ENCODE results near the gene TMEM101. TPM values are rescaled to one million over a fixed set of nuclear protein-coding genes. Genes with fewer than 3 reads are reported as not detected.

TMEM101 gene
- polyA plus RNA-seq, 1 donor (not counting 4 experiments of a cell fraction or from before 2014, with no cell fraction given), result 20.1 TPM

GRCh38 chr17:44029736-44030135 lies 15.0 kb upstream of the TMEM101 start:
- H3K4me2 ChIP-seq (ENCODE audit: control insufficient read depth, extremely low read depth, insufficient read depth, low read depth, low read length), result no peak overlapping the region
- TF ChIP-seq, protein P1, sequence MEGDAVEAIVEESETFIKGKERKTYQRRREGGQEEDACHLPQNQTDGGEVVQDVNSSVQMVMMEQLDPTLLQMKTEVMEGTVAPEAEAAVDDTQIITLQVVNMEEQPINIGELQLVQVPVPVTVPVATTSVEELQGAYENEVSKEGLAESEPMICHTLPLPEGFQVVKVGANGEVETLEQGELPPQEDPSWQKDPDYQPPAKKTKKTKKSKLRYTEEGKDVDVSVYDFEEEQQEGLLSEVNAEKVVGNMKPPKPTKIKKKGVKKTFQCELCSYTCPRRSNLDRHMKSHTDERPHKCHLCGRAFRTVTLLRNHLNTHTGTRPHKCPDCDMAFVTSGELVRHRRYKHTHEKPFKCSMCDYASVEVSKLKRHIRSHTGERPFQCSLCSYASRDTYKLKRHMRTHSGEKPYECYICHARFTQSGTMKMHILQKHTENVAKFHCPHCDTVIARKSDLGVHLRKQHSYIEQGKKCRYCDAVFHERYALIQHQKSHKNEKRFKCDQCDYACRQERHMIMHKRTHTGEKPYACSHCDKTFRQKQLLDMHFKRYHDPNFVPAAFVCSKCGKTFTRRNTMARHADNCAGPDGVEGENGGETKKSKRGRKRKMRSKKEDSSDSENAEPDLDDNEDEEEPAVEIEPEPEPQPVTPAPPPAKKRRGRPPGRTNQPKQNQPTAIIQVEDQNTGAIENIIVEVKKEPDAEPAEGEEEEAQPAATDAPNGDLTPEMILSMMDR (optimal IDR thresholded peaks at IDR 0.05 in 1 of 3, IDR thresholded peaks at IDR 0.05 in 1 of 3, conservative IDR thresholded peaks at IDR 0.05 in 1 of 3; ENCODE audit: extremely low read depth in 1 of 3, insufficient read depth in 2 of 3, low read length in 3 of 3), result no peak
- TF ChIP-seq EZH2 (IDR thresholded peaks at IDR 0.05; ENCODE audit: low read length), result no peak
- no peaks in the 10 kb centered on the region for H3K27me3 ChIP-seq (ENCODE audit: control insufficient read depth, extremely low read depth, insufficient read depth, low read length)
- H3K9ac ChIP-seq (ENCODE audit: control insufficient read depth, extremely low read depth, insufficient read depth, low read length), result no peak overlapping the region
- no peaks in the 10 kb centered on the region for H3K9me3 ChIP-seq (ENCODE audit: control insufficient read depth, low read depth, low read length)
- H2AFZ ChIP-seq (ENCODE audit: control insufficient read depth, low read length), result no peak overlapping the region
- H3K4me3 ChIP-seq (ENCODE audit: control insufficient read depth in 2 of 3, extremely low read depth in 1 of 3, insufficient read depth in 2 of 3, low read depth in 1 of 3, low read length in 3 of 3), result no peak overlapping the region
- H3K36me3 ChIP-seq (ENCODE audit: control insufficient read depth in 2 of 2, extremely low read depth in 1 of 2, insufficient read depth in 2 of 2, low read length in 2 of 2), result peaks cover 18 to 22% of the 10 kb centered on the region in 2 experiments
- no peaks in the 10 kb centered on the region for H4K20me1 ChIP-seq (ENCODE audit: control insufficient read depth, extremely low read depth, insufficient read depth, low read length)
- dilution Hi-C loops (cut with MboI; ENCODE audit: extremely low pct_ligation_motif_present, low sequenced_read_pairs), result no loop called here
- no peaks in the 10 kb centered on the region for H3K9me1 ChIP-seq (ENCODE audit: control insufficient read depth, extremely low read depth, insufficient read depth, low read length)
- DNase-seq (ENCODE audit: low read depth, low spot score), result no peak
- no peaks in the 10 kb centered on the region for H3K4me1 ChIP-seq (ENCODE audit: control insufficient read depth, extremely low read depth, insufficient read depth, low read length)
- no peak for FAIRE-seq
- H3K79me2 ChIP-seq (ENCODE audit: control insufficient read depth, insufficient read depth, low read length), result no peaks in the 10 kb centered on the region
- H3K27ac ChIP-seq (ENCODE audit: control insufficient read depth, insufficient read depth, low read length), result no peak overlapping the region

GRCh38 chr17:44024853-44025252 lies 10.1 kb upstream of the TMEM101 start:
- H3K9me1 ChIP-seq (ENCODE audit: control insufficient read depth, extremely low read depth, insufficient read depth, low read length), result no peaks in the 10 kb centered on the region
- H4K20me1 ChIP-seq (ENCODE audit: control insufficient read depth, extremely low read depth, insufficient read depth, low read length), result no peaks in the 10 kb centered on the region
- no peak overlapping the region for H3K4me3 ChIP-seq (ENCODE audit: control insufficient read depth in 2 of 3, extremely low read depth in 1 of 3, insufficient read depth in 2 of 3, low read depth in 1 of 3, low read length in 3 of 3)
- no peak overlapping the region for H2AFZ ChIP-seq (ENCODE audit: control insufficient read depth, low read length)
- H3K79me2 ChIP-seq (ENCODE audit: control insufficient read depth, insufficient read depth, low read length), result no peaks in the 10 kb centered on the region
- FAIRE-seq (no peak), DNase-seq (ENCODE audit: low read depth, low spot score) (no peak)
- no peak overlapping the region for H3K27ac ChIP-seq (ENCODE audit: control insufficient read depth, insufficient read depth, low read length)
- H3K36me3 ChIP-seq (ENCODE audit: control insufficient read depth in 2 of 2, extremely low read depth in 1 of 2, insufficient read depth in 2 of 2, low read length in 2 of 2), result peaks cover 15 to 18% of the 10 kb centered on the region in 2 experiments
- dilution Hi-C loops (cut with MboI; ENCODE audit: extremely low pct_ligation_motif_present, low sequenced_read_pairs), result no loop called here
- no peaks in the 10 kb centered on the region for H3K27me3 ChIP-seq (ENCODE audit: control insufficient read depth, extremely low read depth, insufficient read depth, low read length)
- no peak overlapping the region for H3K4me2 ChIP-seq (ENCODE audit: control insufficient read depth, extremely low read depth, insufficient read depth, low read depth, low read length)
- H3K9me3 ChIP-seq (ENCODE audit: control insufficient read depth, low read depth, low read length), result no peaks in the 10 kb centered on the region
- H3K4me1 ChIP-seq (ENCODE audit: control insufficient read depth, extremely low read depth, insufficient read depth, low read length), result no peaks in the 10 kb centered on the region
- H3K9ac ChIP-seq (ENCODE audit: control insufficient read depth, extremely low read depth, insufficient read depth, low read length), result no peak overlapping the region
- TF ChIP-seq EZH2 (IDR thresholded peaks at IDR 0.05; ENCODE audit: low read length), result no peak
- TF ChIP-seq, protein P1 (optimal IDR thresholded peaks at IDR 0.05 in 1 of 3, IDR thresholded peaks at IDR 0.05 in 1 of 3, conservative IDR thresholded peaks at IDR 0.05 in 1 of 3; ENCODE audit: extremely low read depth in 1 of 3, insufficient read depth in 2 of 3, low read length in 3 of 3), result no peak
